HG03439 (cell line): ENCODE data around the gene KERA.

Experiments used
- ATAC-seq: cut with Tn5 transposase; IDR thresholded peaks from one replicate; pipeline ENCODE4 v1.9.1; 2021; ENCODE audit warnings: mild to moderate bottlenecking, moderate library complexity; ENCODE audit not compliant: unreplicated experiment

KERA gene

DNA sequence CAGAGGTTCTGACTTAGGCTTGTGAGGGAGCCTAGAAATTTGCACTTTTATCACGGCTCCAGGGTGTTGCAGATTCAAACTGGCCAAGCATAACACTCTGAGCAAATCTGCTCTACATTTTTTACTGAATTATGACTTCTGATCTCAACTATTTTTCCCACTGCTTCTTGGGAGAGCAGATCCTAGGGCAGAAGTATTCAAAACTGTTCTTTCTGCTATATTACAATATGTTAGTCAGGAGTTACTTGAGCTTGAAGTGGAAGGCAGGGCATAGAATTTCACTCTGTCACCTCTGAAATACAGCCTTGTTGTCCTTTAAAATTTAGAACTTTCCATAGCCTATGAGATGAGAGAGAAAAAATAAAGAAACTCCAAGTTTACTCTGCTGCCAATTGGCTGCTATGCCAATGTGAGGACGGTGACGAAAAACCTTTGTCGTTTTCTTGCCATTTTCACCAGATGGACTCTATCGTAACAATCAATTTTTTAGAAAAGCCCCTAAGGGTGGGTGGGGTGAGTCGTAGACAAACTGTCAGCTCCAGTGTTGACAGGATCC, 16.4 kb upstream of the KERA start:
- ATAC-seq, result no peak

DNA sequence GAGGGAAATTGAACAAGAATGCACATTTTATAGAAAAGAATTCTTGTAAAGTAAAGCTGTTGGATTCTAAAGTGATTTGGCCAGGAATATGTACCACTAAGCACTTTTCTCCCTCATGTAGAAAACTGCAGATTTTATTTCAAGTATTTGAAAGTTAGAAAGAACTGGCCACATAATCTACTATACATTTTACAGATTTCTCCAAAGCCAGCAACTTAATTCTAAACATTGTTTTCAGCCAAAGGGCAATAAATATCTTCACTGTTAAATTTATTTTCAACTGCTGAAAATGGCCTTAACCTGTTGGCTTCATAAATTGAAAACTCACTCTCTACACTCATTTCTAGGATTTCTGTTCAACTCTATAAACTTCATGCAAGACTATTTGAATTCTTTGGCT, 15.6 kb upstream of the KERA start:
- ATAC-seq, result no peak

DNA sequence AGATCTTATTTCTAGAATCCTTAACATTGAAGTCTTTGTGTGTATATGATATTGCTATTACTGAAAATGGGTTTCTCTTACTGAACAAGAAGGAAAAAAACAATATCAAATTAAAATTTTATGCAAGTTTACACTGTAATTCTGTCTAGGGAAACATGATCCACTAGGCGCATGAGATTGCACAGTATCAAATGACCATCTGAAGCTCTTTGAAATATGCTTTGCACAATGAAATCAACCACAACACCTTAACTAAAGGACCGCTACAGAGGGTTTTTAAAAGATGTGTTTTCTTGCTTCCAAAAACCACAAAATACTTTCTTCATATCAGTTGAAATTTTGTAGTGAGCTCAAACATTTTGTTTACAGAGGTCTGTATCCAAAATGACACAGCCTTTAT, 15.1 kb upstream of the KERA start:
- ATAC-seq, result no peak

DNA sequence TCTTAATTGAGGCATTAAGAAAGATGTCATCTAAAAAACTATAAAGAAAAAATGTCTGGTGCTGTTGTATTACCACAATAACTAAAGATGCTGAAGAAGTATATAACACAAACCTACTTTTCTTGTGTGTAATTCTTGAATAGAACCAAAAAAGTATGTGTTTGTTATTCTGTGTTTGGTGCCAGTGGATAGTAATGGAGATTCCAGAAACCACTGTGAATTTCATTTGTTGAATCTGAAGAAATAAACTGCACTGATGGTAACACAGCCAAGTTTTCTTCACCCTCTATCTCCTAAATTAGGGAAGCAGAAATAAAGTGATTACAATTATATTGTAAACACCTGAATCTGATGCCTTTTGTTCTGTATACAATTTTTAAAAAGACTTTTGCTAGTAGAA, 13.1 kb upstream of the KERA start:
- no peak for ATAC-seq

DNA sequence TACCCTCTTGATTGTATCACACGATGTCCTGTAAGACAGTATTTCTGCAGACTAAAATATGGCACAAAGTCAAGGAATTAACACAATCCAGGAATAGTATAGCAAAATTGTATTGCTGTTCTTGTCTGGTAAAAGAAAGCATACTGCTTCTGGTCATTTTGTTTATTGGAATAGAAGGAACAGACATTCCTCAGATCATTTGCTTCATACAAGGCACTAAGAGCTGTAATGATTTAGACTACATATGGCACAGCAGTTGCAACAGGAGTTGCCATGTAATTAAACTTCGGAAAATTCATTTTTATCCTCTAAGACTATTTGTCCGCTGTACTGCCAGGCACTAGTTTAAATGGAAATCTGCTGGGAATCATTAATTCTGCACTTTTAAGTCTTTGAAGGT, 7.6 kb upstream of the KERA start:
- no peak for ATAC-seq

DNA sequence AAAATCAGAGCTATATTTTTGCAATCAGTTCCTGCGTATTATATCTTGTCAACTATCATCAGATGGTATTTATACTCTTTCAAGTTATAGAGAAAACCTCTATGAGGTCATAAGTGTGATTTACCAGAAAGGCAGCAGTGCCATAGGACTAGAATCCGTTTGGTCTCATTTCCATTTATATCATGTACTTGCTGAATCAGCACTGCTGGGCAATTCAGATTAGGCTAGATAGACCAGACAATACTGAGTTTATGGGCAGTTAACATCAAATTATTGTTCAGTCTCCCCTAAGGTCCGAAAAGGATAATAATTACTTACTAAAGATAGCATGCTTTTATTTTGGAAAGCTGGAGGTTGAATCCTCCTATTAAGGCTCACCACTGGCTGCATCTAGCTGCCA, 6.8 kb upstream of the KERA start:
- ATAC-seq, result no peak

DNA sequence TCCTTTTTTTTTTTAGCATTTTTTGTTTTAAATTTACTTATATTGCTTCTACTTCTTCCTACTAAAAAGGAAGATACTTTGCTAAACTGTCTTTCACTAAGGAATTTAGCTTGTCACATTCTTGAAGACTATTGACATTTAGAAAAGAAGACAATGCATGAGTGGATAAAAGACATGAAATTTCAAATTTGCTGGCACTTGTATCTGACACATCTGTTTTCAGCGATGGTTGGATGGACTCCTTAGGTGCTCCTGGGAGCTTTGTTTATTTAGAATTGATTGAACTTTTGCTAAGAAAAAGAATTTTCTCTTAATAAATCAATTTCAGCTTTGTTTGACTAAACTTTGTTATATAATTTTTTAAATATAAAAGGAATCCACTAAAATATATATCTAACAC, 3.3 kb upstream of the KERA start:
- no peak for ATAC-seq

DNA sequence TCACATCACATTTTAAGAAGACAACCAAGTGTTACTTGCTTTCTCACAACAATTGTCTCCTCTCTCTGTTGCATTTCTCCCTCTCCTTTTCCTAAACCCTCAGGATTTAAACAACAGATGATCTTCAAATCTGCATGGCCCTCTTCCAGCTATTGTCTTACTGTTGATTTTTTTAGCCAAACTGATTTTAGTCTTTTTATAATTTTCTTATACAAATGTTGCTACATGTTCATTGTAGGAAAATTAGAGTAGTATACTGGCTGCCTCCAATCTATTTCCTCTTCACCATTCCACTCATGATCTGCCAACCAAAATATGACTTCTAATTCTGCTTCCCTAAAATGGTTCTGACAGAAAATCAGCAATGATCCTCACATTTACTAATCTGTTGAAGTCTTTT, 1.4 kb upstream of the KERA start:
- no peak for ATAC-seq

DNA sequence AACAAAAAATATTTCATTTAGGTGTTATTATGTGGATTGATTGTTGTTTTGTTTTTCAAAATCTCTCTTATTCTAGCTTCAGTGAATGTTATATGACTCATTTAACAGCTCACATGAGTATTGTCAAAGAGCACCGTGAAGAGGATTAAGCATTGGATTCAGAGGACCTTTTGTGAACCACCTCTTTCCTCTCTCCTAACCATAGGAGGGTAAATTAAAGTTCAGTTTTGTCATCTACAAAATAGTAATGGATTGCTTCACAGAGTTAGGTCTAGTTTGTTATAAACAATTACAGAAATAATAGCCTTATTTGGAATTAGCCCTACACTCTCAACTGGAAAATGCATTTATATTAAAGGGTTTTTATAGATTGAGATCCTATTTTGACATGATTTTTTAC, 962 bp upstream of the KERA start:
- ATAC-seq, result no peak

DNA sequence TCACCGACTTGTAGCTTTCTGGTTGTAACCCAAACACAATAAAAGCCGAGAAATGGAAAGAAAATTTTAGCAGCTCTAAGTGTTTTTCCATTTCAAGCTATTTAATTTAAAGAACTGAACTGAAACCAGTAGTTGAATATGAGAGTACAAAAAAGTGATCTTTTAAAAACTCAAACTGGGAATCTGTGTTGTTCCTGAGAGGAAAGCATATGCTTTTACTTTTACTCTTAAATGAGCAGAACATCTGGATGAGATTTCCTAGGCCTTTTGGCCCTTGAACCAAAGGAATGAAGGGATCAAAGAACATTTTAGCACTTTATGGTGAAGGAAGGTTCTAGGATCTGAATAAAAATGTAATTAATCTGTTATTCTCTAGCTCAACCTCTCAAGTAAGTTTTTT, 1.3 kb downstream of the KERA start:
- ATAC-seq, result no peak

DNA sequence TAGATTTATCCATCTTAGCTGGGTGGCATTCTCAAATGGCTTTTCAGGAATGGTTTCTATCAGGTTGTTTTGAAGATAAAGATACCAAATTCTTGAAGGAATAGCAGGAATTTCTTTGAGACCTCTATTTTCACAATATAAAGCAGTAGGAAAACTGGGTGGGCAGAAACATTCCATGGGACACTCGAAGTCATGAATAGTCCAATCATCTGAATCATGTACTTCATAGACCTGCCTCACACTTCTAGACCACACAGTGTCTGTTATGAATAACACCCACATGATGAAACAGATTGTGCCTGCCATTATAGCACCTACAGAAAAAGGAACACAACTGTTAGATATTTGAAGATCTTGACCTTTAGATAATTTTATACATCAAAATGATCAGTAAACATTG, 1.8 kb downstream of the KERA start:
- ATAC-seq, result no peak

DNA sequence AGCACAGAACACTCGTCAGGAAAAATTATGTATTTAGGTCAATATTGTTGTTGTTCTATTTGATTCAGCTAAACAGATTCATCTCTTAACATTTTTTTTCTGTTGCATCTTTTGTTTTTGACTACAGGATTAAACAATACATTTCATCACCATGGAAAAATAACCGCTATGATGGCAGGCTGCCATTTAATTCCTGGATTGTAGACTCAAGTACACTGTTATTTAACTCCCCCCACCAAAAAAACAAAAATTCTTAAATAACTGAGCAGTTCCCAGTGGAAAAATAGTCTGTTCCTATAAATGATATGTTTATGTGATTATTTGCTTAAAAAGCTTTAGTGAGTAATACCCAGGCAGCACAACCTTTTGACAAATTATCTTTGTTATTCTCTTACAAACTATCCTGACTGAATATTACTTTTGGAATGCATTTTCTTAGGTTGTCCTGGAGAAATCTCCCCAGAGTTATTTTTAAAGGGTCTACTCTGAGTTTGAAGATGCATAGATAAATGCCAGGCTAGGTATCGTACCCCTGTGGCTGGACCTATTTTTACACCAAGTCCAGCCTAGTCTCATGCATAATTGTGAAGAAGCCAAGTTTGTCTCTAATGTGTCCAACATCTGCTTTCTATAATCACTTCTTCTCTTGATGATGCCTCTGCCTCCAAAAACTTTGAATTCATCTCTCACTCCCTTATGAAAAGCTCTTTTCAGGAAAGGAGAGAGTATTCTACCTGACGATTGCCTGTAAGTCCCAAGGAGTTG, 3.7 kb downstream of the KERA start:
- no peak for ATAC-seq

DNA sequence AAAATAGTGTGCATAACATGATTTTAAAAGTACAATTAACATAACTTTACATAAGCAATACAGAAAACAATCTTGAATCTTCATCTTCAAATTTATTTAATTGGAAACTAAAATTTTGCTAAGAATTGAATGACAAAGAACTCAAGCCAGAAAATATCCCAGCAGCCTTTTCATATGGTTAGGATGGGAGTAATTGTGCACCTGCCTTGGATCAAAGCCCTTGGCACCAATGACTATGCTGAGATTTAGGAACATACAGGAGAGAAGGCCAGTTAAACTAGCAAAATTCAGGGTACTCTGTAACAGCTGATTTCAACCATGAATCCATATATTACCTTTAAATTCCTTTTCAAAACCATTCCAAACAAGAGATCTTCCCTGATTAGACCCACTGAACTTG, 5.8 kb downstream of the KERA start:
- no peak for ATAC-seq

DNA sequence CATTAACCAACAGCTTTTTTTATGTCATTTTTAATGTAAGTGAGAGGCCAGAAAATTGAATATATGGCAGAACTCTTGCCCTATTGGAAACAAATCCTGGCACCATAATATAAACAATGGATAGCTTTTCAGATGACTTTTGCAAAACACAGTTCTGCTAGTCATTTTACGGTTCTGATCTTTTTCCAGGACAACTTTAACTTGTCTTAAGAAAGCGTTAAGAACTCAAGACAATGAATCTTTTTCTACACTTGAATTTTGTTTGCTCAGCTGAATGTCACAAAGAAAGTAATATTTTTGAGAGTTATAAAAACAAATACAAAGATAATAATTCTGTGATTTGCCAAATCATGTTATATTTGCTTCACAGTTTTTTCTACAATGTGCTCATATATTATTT, 13.2 kb downstream of the KERA start:
- no peak for ATAC-seq

DNA sequence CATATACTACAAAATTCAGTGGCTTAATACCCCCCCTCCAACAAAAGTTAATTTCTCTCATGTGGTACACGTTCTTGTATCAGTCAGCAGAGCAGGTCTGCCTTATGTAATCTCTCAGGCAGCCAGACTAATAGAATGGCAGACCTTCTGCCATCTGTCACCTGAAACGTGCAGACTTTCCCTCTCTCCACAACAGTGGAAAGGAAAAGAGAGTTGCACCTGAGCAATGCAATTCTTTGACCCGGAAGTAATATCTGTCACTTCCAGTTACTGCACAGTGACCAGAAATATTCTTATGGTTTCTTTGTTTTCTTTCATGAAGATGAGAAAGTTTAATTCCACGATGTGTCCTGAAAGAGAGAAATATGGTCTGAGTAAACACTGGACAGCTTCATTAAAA, 14.4 kb downstream of the KERA start:
- no peak for ATAC-seq

DNA sequence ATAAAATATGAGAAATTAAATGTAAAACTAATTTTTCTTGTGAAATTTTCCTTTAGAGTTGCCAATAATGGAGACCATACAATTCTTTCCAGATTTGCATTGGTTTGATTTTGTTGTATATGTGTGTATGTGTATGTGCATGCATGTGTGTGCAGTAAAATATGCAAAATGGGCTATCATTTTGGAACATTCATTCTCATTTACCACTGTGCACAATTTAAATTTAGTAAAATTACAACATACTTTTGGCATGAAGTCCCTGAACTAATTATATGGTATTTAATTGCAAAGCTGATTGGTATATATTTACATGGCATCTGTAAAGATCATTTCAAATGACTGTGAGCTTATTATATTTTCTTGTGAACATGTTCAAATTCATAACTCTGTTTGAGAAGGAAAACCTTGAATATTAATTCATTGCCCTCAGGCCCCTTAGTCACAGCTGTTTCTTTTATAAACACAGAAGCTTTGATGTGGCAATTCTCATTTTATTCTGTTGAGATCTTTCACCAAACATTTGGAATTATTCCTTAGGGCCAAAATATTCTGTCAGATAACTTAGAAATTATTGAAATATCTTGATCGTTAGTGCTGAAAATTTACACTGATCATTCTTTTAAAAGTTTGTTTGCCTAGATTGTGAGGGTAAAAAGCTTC, 17.6 kb downstream of the KERA start:
- no peak for ATAC-seq

DNA sequence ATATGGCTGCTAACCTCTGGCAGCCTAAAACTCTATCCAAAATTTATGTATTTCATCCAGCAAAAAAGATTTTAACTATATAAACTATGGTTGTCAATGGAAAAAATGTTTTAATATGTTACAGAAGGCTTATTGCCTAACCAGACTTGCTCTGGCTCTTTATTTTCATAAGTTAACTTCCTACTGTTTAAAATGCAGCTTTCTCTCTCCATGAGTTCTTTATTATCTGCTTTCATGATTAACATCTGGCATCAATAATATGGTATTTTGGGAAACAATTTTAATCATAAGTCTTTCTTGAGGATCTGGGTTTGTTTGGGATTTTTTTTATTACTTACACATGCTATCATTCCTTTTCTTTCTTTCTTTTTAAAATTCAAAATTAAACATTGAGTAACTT, 20.5 kb downstream of the KERA start:
- ATAC-seq, result no peak

DNA sequence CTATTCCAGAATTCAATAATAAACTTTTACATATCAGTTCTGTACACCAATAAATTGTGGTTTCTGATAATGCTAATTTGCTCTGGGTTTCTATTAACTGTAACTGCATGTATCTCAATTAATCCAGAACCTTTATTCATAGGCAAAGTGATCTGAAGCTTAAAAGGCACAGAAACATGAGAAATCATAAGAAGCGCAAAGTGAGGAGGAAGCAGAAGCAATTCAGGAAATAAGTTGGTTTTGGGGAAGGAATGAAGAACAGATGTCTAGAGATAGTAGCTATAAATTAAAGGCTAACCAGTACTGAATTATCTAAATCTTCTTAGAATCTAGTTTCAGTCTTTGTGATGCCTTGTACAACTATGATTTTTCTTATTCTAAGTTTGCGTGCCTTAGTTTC, 24.6 kb downstream of the KERA start:
- ATAC-seq, result no peak

DNA sequence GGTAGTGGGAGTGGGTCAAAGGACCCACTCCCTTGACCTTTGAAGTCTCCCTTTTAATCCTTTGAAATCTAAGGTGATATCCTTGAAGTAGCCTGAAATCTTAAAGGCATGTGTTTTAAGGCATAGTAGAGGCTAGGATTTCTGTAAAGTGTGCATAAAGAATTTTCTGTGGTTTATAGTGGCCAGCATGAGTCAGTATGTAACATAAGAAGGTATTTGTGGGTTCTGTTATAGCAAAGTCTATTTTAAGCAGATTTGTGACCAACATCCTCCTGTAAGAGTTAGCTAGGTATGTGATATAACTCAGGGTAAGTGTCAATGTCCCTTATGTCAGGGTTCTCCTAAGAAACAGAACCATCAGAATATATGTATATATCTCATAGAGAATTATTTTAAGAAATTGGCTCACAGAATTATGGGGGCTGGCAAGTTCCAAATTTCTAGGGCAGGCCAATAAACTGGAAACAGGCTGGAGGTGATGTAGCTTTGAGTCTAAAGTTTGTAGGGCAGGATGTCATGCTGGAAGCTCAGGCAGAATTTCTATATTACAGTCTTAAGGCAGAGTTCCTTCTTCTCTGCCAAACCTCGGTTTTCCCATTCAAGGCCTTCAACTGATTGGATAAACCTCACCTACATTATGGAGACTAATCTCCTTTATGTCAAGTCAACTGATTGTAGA, 34.4 kb downstream of the KERA start:
- ATAC-seq, result no peak

DNA sequence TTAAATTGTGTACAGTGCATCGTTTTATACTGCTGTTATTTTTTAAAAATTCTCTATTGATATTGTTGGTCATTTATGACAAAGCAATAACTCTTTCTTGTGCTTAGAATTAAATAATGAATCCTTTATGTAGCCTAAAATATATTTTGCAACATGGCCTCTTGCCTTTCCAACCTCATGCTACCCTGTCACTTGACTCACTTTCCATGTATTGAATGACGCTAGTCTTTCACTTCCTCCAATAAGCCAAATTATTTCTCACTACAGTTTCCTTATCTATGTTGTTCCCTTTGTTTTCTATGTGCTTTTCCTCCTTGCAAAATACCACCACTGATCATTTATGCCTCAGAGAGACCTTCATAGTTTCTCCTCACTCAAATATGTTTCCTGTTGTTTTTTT, 36.7 kb downstream of the KERA start:
- ATAC-seq, result no peak

DNA sequence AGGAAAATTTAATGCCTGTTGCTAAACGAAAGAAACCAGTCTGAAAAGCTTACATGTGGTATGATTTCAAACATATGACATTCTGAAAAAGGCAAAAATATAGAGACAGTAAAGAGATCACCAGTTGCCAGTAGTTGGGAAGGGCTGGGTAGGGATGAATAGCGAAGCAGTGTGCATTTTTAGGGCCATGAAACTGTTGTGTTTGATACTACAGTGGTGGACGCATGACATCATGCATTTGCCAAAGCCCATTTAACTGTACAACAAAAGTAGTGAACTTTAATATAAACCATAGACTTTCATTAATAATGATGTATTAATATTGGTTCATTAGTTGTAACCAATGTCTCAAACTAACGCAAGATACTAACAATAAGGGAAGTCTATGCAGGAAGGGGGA, 38.4 kb downstream of the KERA start:
- ATAC-seq, result no peak
